ENCODE measurements around the gene UPK3A.

The UPK3A gene

GRCh38 chr22:45343143-45343542 lies 58.4 kb downstream of the UPK3A start:
- TF ChIP-seq CTCF (IDR thresholded peaks at IDR 0.05; ENCODE audit: low read depth, low read length, missing control alignments), result no peak
- Histone ChIP-seq H3K36me3 (replicated peaks) (peaks cover 8% of the 10 kb centered on the region), H3K27me3 (replicated peaks) (no peaks in the 10 kb centered on the region), H3K4me3 (ENCODE audit: low read depth, low read length) (no peak overlapping the region), H3K27ac (no peak overlapping the region)
- in situ Hi-C loops (cut with HindIII; ENCODE audit: low pct_ligation_motif_present, low sequenced_read_pairs), result no loop called here
- DNase-seq, result no peak

- Histone ChIP-seq H3K4me3 (ENCODE audit: low read depth, low read length) (no peak overlapping the region), H3K27me3 (replicated peaks) (no peaks in the 10 kb centered on the region), H3K36me3 (replicated peaks) (peaks cover 6% of the 10 kb centered on the region), H3K27ac (no peak overlapping the region)
- in situ Hi-C loops (cut with HindIII; ENCODE audit: low pct_ligation_motif_present, low sequenced_read_pairs), result no loop called here
- no peak for DNase-seq
- TF ChIP-seq CTCF (IDR thresholded peaks at IDR 0.05; ENCODE audit: low read depth, low read length, missing control alignments), result peak; percentile 47
Measured at GRCh38 chr22:45344334-45344733, 59.6 kb downstream of the UPK3A start.

All from brain microvascular endothelial cell (primary cell).